HG03342 (cell line): Measurements from ENCODE around the gene TLE1.

ENCODE experiments used
- ATAC-seq: cut with Tn5 transposase; IDR thresholded peaks from one replicate; pipeline ENCODE4 v1.9.1; 2021; ENCODE audit warnings: mild to moderate bottlenecking, moderate library complexity; ENCODE audit not compliant: unreplicated experiment

Gene TLE1

DNA sequence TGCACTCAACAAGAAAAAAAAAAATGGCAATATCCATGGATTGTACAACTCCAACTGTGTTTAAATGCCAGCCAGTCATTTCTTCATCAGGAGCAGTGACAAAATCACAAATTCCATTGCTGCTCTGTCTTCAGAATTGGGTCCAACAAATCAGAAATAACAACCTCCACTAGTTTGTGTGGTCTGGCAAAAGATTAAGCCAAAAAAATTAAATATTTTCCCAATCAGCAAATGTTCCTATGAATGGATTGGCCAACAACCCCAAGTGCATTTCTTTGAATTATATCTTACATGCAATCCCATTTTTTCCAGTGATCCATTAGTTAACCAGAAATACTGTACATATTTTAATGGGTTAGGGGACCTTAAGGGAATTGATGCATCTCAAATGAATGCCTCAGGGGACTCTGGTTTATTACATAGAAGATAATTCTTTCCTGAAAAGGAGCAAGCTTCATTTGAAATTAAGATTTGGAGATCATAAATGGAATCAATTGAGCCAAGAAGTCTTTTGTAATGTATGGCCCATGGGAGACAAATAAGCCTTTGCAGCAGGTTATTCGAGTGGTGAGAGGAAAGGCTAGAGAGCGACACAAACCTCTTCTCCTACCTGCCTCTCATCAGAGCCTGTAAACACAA is 131.8 kb downstream of the TLE1 start:
- ATAC-seq, result no peak

DNA sequence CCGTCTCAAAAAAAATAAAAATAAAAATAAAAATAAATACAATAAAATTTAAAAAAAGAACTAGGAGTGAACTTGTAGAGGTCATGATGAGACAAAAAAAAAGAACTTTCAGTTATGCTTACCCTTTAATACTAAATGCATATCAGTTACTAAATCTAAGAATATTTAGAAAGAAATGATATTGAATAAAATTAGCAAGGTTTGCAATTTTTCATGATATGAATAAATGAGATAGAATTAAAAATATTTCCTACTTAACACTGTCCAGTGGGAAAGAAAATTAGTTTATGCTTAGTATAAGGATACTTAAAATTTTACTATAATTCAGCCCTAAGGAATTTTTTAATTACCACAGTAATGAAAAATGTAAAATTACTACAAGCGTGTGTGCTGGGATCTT is 132.4 kb downstream of the TLE1 start:
- ATAC-seq, result no peak

DNA sequence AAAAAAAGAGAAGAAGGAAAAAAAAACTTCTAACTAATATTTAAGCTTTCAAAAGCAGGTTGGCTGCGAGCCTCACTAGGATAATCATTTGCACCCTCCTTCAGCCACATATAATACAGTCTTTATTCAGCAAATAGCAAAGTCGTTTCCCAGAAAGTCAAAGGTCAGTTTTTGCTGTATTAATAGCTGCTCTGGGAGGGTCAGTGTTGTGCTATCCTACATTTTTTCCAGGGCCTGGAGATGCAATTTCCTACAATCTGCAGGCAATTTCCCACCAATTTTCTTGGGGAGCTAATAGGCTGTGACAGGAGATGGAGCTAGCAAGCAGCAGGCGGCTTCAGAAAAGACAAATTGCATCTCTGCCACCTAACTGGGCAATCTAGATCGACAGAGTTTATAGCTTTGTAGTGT is 136.8 kb downstream of the TLE1 start:
- no peak for ATAC-seq

DNA sequence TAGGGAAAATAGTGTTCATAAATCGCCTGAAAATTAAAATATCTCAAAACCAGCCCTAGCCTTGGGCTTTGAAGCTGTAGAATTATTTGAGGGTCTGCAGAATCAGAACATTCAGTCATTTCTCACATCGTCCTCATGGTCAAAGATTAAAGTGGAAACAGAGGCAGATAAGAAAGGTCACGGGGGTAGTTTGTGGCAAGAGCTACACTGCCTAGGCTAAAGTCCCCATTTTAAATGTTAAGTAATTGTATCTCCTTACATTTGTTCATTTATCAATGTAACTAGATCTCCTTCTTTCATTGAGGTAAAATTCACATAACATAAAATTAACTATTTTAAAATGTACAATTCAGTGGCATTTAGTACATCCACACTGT is 139.2 kb downstream of the TLE1 start:
- ATAC-seq, result no peak

DNA sequence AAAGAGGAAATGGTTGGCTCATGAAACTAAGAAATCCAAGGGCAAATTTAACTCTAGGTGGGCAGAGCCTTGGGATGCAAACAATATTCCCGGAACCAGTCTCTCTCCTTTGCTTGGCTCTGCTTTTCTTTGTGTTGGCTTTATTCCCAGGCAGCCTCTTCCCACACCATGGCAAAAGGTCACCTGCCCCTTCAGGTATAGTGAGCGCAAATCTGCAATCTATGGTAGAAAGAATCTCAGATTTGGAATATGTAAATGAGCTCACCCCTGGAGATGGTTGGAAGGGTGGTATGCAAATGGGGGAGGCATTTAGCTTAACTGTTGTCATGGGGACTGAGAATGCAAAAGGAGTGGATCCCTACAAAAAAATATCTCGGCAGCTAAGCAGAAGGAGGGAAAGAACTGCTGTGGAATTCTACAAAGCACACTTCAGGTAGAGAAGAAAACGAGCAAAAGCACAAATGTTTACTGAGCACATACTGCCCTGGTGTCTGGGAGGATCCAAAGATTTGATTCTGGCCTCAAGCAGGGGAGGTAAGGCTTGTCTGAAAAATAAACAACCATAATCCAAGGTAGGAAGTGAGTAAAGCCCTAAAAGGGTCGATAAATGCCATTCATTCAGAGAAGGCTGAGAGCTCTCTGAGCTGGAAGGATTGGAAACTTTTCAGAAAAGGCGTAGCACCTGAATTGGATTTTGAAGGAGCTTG is 139.7 kb downstream of the TLE1 start:
- ATAC-seq, result no peak

DNA sequence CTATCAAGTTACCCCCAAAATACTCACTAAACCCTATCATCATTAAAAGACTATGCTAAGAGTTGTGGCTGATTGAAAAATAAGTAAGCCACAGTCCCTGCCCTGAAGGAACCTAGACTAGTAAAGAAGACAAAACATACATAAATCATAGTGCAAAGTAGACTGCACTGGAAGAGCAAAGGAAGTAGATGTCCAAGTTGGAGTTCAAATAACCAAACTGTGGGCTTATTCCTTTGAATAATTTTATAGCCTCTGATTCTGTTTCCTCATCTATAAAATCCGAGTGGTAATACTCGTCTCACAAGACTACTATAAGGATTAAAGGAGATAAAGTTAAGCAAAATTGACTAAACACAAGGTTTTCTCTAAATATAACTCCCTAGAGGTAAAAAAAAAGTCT is 140.4 kb downstream of the TLE1 start:
- ATAC-seq, result no peak

DNA sequence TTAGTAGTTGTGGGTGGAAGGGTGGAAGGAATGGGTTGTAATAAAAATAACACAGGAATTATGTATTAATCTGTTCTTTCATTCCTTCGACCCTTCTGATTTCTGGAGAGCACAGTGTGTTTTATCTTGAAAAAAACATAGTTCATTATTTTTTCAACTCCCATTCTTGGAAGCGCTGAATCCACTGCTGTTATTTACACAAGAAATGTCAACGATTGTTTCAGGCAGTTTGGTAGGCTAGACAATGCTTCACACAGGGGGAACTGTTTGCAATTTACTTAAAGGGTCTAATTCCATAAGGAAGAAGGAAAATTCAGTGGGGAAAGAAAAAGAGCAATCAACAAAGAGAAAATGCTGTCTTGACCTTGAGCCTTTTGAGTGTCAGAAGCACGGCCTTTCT is 142.9 kb downstream of the TLE1 start:
- ATAC-seq, result no peak

DNA sequence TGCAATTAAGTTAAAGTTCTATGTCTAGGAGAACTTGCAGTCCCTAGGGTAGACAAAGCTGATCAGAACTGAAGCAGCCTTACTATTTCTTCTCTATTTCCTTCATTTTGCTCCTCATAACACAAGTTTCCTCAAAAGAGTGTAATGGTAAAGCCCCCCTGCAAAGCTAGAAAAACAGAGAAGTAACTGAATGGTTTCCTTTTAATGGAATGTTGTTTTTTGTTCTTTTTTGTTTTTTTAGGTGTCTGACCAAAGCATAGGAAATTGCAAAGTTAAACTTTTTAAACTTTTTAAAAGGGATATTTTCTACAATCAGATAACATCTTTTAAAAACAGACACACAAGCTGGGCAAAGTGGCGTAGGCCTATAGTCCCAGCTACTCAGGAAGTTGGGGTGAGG is 145.7 kb downstream of the TLE1 start:
- no peak for ATAC-seq

DNA sequence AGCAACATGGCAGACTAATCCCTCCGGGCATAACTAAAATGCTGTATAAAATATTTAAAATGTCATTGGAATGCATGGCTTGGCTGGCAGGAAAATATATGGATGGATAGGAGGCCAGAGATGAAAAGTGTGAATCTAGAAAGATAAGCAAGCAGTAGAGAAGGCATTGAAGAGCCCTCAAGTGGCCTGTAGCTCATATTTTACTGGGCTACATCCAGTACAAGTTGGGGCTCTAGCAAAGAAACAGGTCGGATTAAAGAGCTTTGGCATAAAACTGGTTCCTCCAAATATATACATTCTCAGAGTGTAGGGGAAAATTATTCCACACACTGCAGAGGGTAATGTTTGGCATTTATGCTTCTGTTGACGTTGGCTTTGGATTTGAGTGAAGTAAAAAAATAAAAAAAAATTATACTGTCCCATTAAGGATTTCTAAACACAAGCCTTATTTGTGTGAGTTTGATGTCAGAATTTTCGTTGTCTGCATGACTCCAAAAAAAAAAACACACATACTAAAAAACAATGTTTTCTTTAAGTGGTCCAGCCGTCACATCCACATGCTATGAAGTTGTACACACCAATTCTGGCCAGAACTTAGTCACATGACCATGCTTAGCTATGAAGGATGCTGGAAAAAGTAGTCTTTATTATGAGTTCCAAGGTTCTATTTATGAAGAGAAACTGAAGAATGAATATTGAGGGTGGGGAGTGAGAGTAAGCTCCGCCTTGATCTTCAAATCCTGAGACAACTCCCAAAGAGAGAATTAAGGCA is 147.0 kb downstream of the TLE1 start:
- ATAC-seq, result no peak

DNA sequence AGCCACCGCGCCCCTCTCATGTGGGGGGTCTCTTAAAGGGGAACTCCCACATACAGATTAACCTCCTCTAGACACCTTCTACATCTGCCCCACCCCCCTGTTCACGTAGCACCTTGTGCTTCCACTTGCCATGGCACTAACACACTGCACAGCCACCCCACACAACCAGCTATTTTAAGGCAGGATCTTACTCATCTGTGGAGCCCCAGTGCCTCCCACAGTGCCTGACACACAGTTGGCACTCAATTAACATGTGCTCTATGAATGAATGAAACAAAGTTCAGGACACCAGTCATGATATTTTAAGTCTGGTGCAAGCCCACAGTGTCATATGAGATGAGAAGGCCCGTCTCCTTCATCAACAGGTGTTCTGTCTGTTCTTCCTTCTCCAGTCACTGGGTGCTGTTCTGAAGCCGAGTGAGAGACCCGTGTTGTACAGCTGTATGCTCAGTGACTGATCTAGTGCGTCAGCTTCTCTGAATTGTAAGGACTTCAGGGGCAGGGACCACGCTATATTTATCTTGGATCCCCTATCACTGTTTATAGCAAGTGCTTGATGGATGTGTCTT is 149.1 kb downstream of the TLE1 start:
- no peak for ATAC-seq

DNA sequence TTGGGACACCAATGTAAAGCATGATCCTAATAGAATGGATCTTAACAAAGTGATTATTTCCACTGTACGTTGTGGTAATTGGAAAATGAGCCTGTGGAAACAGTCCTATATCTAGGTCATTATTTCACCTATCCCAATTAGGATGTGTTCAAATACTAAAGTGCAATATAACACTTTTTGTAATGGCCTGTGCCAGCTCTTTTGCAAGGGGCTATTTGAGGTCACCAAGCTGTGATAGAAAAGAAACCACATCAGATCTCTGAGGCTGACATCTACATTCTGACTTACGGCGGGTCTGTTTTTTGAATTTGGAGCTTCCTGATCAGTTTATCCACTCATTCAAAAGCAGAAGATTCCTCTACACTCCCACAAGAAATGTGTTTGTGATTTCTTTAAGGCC is 150.0 kb downstream of the TLE1 start:
- ATAC-seq, result no peak

DNA sequence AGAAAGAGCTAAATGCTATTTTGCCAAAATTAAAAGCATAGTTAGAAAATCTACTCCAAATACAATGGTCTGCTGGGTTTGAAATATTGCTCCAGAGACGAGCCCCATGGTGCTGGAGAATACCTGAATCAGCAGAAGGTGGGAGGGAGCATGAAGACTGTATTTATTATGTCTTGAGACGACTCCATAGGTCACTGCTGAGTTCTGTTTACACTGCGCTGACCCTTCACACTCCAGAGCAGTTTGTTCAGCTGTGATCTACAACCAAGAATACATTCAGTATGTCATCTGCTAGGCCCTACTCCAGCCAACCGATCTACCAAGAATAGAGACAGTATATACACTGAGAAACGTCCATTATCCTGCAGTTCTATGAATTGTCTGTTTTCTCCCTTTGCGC is 150.5 kb downstream of the TLE1 start:
- ATAC-seq, result no peak

DNA sequence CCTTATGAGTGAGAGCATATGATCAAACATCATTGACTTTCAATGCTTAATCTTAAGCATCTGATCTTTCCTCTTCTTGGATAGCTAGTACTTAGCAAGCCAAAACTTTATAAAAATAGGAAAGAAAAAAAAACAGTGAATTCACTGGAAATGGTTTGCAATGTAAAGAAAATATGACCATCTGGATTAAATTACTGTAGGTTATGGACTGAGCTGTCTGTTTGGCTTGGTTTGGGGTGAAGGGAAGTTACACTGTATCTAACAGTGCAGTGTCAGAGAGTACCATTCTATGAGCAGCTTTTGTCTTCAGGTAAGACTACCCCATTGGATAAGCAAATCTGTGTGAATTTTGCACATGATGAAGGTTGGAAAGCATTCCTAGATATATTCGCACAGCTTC is 151.4 kb downstream of the TLE1 start:
- no peak for ATAC-seq

DNA sequence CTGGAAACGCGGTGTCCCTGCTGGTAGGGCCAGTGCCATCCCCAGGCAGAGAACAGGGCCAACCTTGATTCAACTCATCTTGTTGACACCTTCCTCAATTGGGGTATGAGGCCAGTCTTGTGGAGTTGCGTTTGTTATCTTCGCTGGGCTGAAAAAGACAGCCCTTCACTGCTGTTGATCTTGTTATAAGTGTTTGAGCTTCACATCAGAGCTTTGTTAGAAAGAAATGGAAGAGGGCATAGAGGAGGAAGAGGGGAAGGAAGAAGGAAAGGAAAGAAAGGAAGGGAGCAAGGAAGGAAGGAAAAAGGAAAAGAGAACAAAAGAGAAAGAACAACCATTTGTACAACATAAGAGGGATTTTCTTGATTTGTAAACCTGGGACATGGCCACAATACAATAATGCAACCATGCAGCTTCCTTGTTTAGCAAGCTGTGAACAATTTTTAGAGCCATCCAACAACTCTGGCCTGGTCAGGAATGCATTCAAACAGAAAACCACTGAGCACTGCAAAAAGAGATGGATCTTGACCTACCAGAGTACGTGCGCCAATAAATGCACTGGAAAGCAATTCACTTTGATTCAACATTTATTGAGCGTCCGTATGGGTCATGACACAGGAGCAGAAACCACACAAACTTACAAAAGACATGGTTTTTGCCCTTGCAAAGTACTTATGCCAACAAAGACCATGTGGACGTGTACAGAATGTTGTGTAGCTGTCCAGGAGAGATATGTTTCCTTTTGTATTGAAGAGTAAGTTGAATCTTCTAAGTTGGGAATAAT is 152.9 kb downstream of the TLE1 start:
- no peak for ATAC-seq

DNA sequence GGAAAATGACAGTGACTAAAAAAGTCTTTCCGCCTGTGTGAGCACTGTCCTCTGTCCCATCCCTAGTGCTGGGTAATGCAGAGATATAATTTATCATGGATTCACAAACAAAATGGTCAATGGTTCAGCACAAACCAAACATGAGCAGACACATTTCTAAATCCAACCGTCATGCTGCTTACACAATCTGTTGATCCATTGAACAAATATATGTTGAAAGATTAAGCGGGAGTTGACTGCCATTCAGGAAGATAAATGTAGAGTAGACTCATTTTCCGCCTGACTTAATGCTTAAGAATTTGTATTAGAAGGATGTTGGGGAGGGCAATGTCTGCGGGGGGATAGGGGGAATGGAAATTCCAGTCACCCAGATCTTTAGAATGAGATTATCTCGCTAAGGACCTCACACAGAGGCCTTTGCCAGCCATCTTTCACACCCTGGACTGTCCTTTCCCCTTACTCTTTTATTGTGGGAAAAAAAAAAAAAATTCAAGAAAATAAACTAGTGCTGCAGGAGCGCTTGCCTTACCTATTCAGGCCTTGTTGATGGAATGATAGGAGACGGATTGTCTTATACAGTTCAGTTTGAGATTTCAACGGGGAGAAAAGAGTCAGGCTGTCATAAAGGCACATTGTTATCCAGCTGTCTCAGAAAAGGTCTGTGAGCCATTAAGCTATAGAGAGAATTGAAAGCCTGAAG is 153.7 kb downstream of the TLE1 start:
- ATAC-seq, result no peak

DNA sequence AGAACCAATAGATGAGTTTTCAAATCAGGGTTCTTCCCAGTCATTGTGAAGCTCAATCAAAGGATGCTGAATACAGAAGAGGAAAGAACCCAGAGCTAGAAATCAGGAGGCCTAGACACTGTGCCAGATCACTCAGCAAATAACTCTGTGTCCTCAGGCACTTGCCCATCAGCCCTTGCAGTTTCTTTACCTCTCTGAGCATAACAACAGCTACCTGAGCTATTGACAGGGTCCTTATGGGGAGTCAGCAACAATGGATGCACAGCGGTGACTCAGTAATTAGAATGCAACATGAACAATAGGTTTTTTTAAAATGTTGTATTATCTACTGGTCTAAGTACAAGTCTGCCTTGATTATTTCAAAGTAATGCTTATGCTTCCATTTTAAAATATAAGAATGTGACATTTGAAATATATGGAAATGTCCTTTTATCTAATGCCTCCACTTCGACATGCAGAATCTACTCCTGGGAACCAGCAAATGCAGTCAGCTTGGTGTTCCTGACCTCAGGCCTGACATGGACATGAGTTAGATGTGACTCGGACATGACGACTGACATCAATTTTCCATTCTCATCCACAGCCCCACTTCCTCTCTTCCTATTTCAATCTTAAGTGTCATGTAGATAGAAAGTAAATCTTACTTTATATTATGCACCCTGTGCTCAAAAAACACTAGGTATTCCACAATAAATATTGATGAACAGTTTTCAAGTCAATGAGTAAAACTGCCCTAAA is 155.0 kb downstream of the TLE1 start:
- ATAC-seq, result no peak
